Activated CD4-positive, alpha-beta T cell treated with anti-CD3 and anti-CD28 coated beads for 48 hours (primary cell): ENCODE data around the gene CST9.
"Not testable (repeated sequence)": the region's sequence is repeated elsewhere in the genome, so short reads cannot be mapped to it uniquely, and the experiment has no call there.

Source experiments
- DNase-seq: peaks from one replicate; pipeline ENCODE4 v3.0.0-alpha.2; 2020

Gene CST9

GRCh38 chr20:23585808-23586734 is 19.6 kb downstream of the CST9 start:
- DNase-seq, result no peak

GRCh38 chr20:23585449-23585807 is 20.3 kb downstream of the CST9 start:
- no peak for DNase-seq

- DNase-seq, result no peak
Observed at GRCh38 chr20:23584434-23585199, 21.1 kb downstream of the CST9 start.

GRCh38 chr20:23583526-23583925 is 22.2 kb downstream of the CST9 start:
- DNase-seq, result no peak

GRCh38 chr20:23582293-23582692 is 23.4 kb downstream of the CST9 start:
- DNase-seq, result no peak

- not testable (repeated sequence) for DNase-seq
Observed at GRCh38 chr20:23581833-23582232, 23.9 kb downstream of the CST9 start.

GRCh38 chr20:23574977-23575376 is 30.7 kb downstream of the CST9 start:
- no peak for DNase-seq

GRCh38 chr20:23570178-23570760 is 35.4 kb downstream of the CST9 start:
- no peak for DNase-seq

GRCh38 chr20:23569570-23569969 is 36.1 kb downstream of the CST9 start:
- no peak for DNase-seq

- no peak for DNase-seq
Observed at GRCh38 chr20:23568971-23569330, 36.8 kb downstream of the CST9 start.

- DNase-seq, result no peak
Observed at GRCh38 chr20:23568320-23568970, 37.3 kb downstream of the CST9 start, which contains the start of gene CST9L. Gene CST9L (minus strand): TSS chr20:23568484. CDS start chr20:23568450, 34 bp downstream.

- no peak for DNase-seq
Observed at GRCh38 chr20:23566199-23566932, 39.4 kb downstream of the CST9 start.

GRCh38 chr20:23565503-23566045 is 40.1 kb downstream of the CST9 start:
- no peak for DNase-seq

GRCh38 chr20:23564927-23565326 is 40.8 kb downstream of the CST9 start:
- DNase-seq, result no peak

GRCh38 chr20:23562721-23563342 is 42.9 kb downstream of the CST9 start:
- no peak for DNase-seq

GRCh38 chr20:23554401-23554800 is 51.3 kb downstream of the CST9 start:
- no peak for DNase-seq
